Naive B cell (primary cell): ENCODE results near the gene CIDEC. TPM values are rescaled to one million over a fixed set of nuclear protein-coding genes. Genes with fewer than 3 reads are reported as not detected.
"Not testable (repeated sequence)": the region's sequence is repeated elsewhere in the genome, so short reads cannot be mapped to it uniquely, and the experiment has no call there.

Experiments
- ATAC-seq, 2 donors: fragments of 150-1000 bp; cut with Tn5 transposase; 2 replicates each; pipeline ENCODE4 v1.10.0; 2021; ENCODE audit warnings: low read depth in 2 of 2, mild to moderate bottlenecking in 2 of 2, moderate library complexity in 2 of 2
- DNase-seq: peaks from one replicate; pipeline ENCODE4 v3.0.0; 2022
- H3K27ac Mint-ChIP-seq, 6 donors: one replicate each; pipeline ENCODE4 v1.8.0; 2020 to 2022; ENCODE audit warnings: mild to moderate bottlenecking in 6 of 6, mixed read lengths in 6 of 6, moderate library complexity in 5 of 6, inconsistent platforms in 2 of 6
- H3K27me3 Mint-ChIP-seq, 3 donors: one replicate each; pipeline ENCODE4 v1.8.0; 2021 to 2022; ENCODE audit warnings: mixed read lengths in 3 of 3, mild to moderate bottlenecking in 1 of 3
- H3K36me3 Mint-ChIP-seq, 2 donors: one replicate each; pipeline ENCODE4 v1.8.0; 2020 to 2022; ENCODE audit warnings: mixed read lengths in 2 of 2, inconsistent platforms in 1 of 2, mild to moderate bottlenecking in 1 of 2
- H3K4me1 Mint-ChIP-seq, 3 donors: one replicate each; pipeline ENCODE4 v1.8.0; 2020 to 2022; ENCODE audit warnings: mixed read lengths in 3 of 3, inconsistent platforms in 1 of 3, mild to moderate bottlenecking in 1 of 3, moderate library complexity in 1 of 3
- H3K4me3 Mint-ChIP-seq, 8 donors: one replicate each; pipeline ENCODE4 v1.8.0; 2020 to 2022; ENCODE audit warnings: mild to moderate bottlenecking in 8 of 8, mixed read lengths in 8 of 8, moderate library complexity in 8 of 8, inconsistent platforms in 2 of 8
- H3K9me3 Mint-ChIP-seq, 7 donors: one replicate each; pipeline ENCODE4 v1.8.0; 2020 to 2022; ENCODE audit warnings: mixed read lengths in 7 of 7, mild to moderate bottlenecking in 5 of 7, inconsistent platforms in 2 of 7, moderate library complexity in 1 of 7
- polyA plus RNA-seq, 6 donors: library from polyadenylated mRNA; unstranded; fragments of 300-500 nt; fragmentation: Illumina TruSeq; gene quantifications; one replicate each; pipeline ENCODE4 v1.2.3, GENCODE V29; 2021; ENCODE audit warnings: low read depth in 6 of 6

CIDEC gene
- polyA plus RNA-seq, 6 donors from 2014 or later = 0.36 TPM; not detected in 5

- Mint-ChIP-seq H3K4me3 (peak overlapping the region in 2 of 8 donors; percentile 1 to 54), H3K36me3 (no peaks in the 10 kb centered on the region), H3K27ac (no peak overlapping the region), H3K4me1 (peaks cover 0 to 4% (median 0%) of the 10 kb centered on the region in 3 donors), H3K9me3 (no peaks in the 10 kb centered on the region), H3K27me3 (peaks cover 0 to 13% (median 0%) of the 10 kb centered on the region in 3 donors)
- ATAC-seq = no peak
- no peak for DNase-seq
These were observed 3.9 kb upstream of the CIDEC start for GRCh38 chr3:9883706-9884554.

- Mint-ChIP-seq H3K27me3 (peaks cover 0 to 13% (median 0%) of the 10 kb centered on the region in 3 donors), H3K4me1 (no peaks in the 10 kb centered on the region), H3K9me3 (no peaks in the 10 kb centered on the region), H3K27ac (no peak overlapping the region), H3K36me3 (no peaks in the 10 kb centered on the region), H3K4me3 (no peak overlapping the region)
- no peak for ATAC-seq
- DNase-seq = no peak
These were observed 1.4 kb upstream of the CIDEC start for GRCh38 chr3:9881441-9881840.

- Mint-ChIP-seq H3K9me3 (no peaks in the 10 kb centered on the region), H3K27ac (no peak overlapping the region), H3K4me3 (peak overlapping the region in 1 of 8 donors; percentile 67), H3K36me3 (no peaks in the 10 kb centered on the region), H3K4me1 (no peaks in the 10 kb centered on the region), H3K27me3 (peaks cover 0 to 18% (median 0%) of the 10 kb centered on the region in 3 donors)
- no peak for DNase-seq
- ATAC-seq = no peak
These were observed 1.4 kb downstream of the CIDEC start for GRCh38 chr3:9878700-9879099.

GRCh38 chr3:9876991-9877390 lies 3.1 kb downstream of the CIDEC start:
- DNase-seq (no peak), ATAC-seq (peak in 1 of 2 donors; percentile 44)
- no peak overlapping the region for H3K4me3 Mint-ChIP-seq
- no peaks in the 10 kb centered on the region for H3K4me1 Mint-ChIP-seq
- no peaks in the 10 kb centered on the region for H3K9me3 Mint-ChIP-seq
- H3K27ac Mint-ChIP-seq = no peak overlapping the region
- H3K27me3 Mint-ChIP-seq = peaks cover 0 to 23% (median 0%) of the 10 kb centered on the region in 3 donors
- no peaks in the 10 kb centered on the region for H3K36me3 Mint-ChIP-seq

- H3K36me3 Mint-ChIP-seq, DNase-seq, H3K9me3 Mint-ChIP-seq, ATAC-seq, H3K4me3 Mint-ChIP-seq, H3K27ac Mint-ChIP-seq, H3K4me1 Mint-ChIP-seq: not testable (repeated sequence)
- peaks cover 0 to 23% (median 0%) of the 10 kb centered on the region in 3 donors for H3K27me3 Mint-ChIP-seq
These were observed 3.8 kb downstream of the CIDEC start for GRCh38 chr3:9876255-9876654.

- Mint-ChIP-seq H3K4me3 (no peak overlapping the region), H3K27ac (peak overlapping the region in 1 of 6 donors; percentile 90), H3K27me3 (peaks cover 0 to 20% (median 0%) of the 10 kb centered on the region in 3 donors), H3K9me3 (no peaks in the 10 kb centered on the region), H3K4me1 (no peaks in the 10 kb centered on the region), H3K36me3 (no peaks in the 10 kb centered on the region)
- ATAC-seq = no peak
- DNase-seq = no peak
These were observed 4.6 kb downstream of the CIDEC start for GRCh38 chr3:9875448-9875847.

- not testable (repeated sequence) for DNase-seq, H3K9me3 Mint-ChIP-seq, H3K36me3 Mint-ChIP-seq, H3K27ac Mint-ChIP-seq, H3K4me3 Mint-ChIP-seq, ATAC-seq, H3K27me3 Mint-ChIP-seq, H3K4me1 Mint-ChIP-seq
These were observed 8.0 kb downstream of the CIDEC start for GRCh38 chr3:9872067-9872466.

GRCh38 chr3:9870978-9871377 lies 9.1 kb downstream of the CIDEC start:
- no peak for DNase-seq
- Mint-ChIP-seq H3K4me3 (no peak overlapping the region), H3K9me3 (no peaks in the 10 kb centered on the region), H3K36me3 (no peaks in the 10 kb centered on the region), H3K4me1 (no peaks in the 10 kb centered on the region), H3K27me3 (peaks cover 0 to 7% (median 0%) of the 10 kb centered on the region in 3 donors), H3K27ac (no peak overlapping the region)
- ATAC-seq = no peak

GRCh38 chr3:9869955-9870354 lies 10.1 kb downstream of the CIDEC start:
- ATAC-seq = no peak
- no peak overlapping the region for H3K4me3 Mint-ChIP-seq
- no peaks in the 10 kb centered on the region for H3K4me1 Mint-ChIP-seq
- peaks cover 0 to 5% (median 0%) of the 10 kb centered on the region in 3 donors for H3K27me3 Mint-ChIP-seq
- peak overlapping the region in 1 of 6 donors; percentile 21 for H3K27ac Mint-ChIP-seq
- no peaks in the 10 kb centered on the region for H3K9me3 Mint-ChIP-seq
- no peak for DNase-seq
- H3K36me3 Mint-ChIP-seq = no peaks in the 10 kb centered on the region

GRCh38 chr3:9867106-9867505 lies 12.9 kb downstream of the CIDEC start:
- H3K36me3 Mint-ChIP-seq = no peaks in the 10 kb centered on the region
- DNase-seq (no peak), ATAC-seq (no peak)
- H3K4me1 Mint-ChIP-seq = peaks cover 0 to 4% (median 0%) of the 10 kb centered on the region in 3 donors
- peaks cover 0 to 1% (median 0%) of the 10 kb centered on the region in 7 donors for H3K9me3 Mint-ChIP-seq
- H3K27ac Mint-ChIP-seq = no peak overlapping the region
- H3K27me3 Mint-ChIP-seq = peaks cover 1 to 10% (median 3%) of the 10 kb centered on the region in 3 donors
- peak overlapping the region in 1 of 8 donors; percentile 66 for H3K4me3 Mint-ChIP-seq

- DNase-seq = no peak
- peaks cover 5 to 14% (median 8%) of the 10 kb centered on the region in 3 donors for H3K27me3 Mint-ChIP-seq
- no peaks in the 10 kb centered on the region for H3K36me3 Mint-ChIP-seq
- H3K9me3 Mint-ChIP-seq = peaks cover 0 to 1% (median 0%) of the 10 kb centered on the region in 7 donors
- H3K4me3 Mint-ChIP-seq = no peak overlapping the region
- no peak for ATAC-seq
- H3K4me1 Mint-ChIP-seq = peaks cover 0 to 5% (median 0%) of the 10 kb centered on the region in 3 donors
- peak overlapping the region in 1 of 6 donors; percentile 44 for H3K27ac Mint-ChIP-seq
These were observed 13.4 kb downstream of the CIDEC start for GRCh38 chr3:9866639-9867038.

- H3K4me1 Mint-ChIP-seq, H3K4me3 Mint-ChIP-seq, DNase-seq, H3K36me3 Mint-ChIP-seq, H3K27ac Mint-ChIP-seq, ATAC-seq, H3K9me3 Mint-ChIP-seq: not testable (repeated sequence)
- peaks cover 5 to 16% (median 10%) of the 10 kb centered on the region in 3 donors for H3K27me3 Mint-ChIP-seq
These were observed 14.9 kb downstream of the CIDEC start for GRCh38 chr3:9865125-9865637.

- ATAC-seq = no peak
- peaks cover 0 to 5% (median 0%) of the 10 kb centered on the region in 3 donors for H3K4me1 Mint-ChIP-seq
- no peak for DNase-seq
- peaks cover 0 to 1% (median 0%) of the 10 kb centered on the region in 7 donors for H3K9me3 Mint-ChIP-seq
- no peak overlapping the region for H3K4me3 Mint-ChIP-seq
- no peaks in the 10 kb centered on the region for H3K36me3 Mint-ChIP-seq
- H3K27me3 Mint-ChIP-seq = peaks cover 5 to 16% (median 10%) of the 10 kb centered on the region in 3 donors
- H3K27ac Mint-ChIP-seq = no peak overlapping the region
These were observed 15.7 kb downstream of the CIDEC start for GRCh38 chr3:9864200-9864927.
